NOMO-1 (cell line): Measurements from ENCODE around the gene GSTM4.

Experiments used
- DNase-seq, 2 experiments: peaks; one replicate each; lab custom pipeline; 2025; ENCODE audit not compliant: unreplicated experiment in 2 of 2; lab: John Stamatoyannopoulos, UW

Gene GSTM4

DNA sequence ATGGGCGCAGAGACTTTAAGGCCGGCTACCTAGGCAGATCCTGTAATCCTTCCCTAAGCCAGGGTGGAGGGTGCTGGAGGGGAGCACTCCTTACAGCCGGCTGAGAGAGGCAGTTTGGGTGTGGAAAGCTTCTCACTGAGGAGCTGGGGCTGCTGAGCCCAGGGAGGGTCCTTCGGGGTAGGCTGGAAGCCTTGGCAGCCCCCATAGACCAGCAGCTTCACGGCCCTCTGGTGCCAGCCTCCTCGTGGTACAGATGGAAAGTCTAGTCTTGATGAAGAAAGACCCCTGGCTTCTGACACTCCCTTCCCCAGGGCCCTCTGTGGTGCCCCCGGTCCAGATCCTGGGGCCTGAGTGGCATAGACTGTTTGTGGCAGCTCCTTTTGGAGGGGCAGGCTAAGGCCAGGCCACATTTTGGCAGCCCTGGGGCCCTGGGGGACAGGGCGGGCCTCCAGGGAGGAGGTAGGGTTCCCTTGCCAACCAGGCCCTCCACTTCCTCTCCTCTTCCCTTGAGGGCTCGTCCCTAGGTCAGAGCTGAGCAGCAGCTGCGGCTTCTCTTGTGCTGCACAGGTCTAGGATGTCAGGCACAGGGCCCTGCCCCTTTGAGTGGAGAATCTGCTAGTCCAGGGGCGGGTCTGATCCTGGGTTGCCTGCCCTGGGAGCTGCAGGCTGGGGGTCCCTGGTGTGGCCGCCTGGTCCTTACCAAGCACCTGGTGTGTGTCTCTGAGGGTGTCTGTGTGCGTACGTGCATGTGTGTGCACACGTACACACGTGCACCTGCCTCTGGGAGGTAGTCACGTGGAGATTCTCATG, 31.5 kb upstream of the GSTM4 start:
- peak; percentile 16 to 25 for DNase-seq

DNA sequence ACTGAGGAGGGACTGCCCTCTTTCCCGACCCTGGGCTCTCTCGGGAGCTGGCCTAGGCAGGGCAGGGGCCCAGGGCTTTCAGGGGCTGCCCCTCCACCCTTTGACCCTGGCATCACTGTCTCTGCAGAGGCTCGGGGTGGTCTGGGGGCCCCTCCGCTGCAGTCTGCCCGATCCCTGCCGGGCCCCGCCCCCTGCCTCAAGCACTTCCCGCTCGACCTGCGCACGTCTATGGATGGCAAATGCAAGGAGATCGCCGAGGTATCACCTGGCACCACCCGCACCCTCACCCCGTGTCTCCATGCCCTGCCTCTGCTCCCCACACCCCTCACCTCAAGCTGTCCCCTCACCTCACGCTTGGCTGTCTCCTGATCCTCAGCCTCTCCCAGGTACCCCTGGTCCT, 30.7 kb upstream of the GSTM4 start:
- no peak for DNase-seq

DNA sequence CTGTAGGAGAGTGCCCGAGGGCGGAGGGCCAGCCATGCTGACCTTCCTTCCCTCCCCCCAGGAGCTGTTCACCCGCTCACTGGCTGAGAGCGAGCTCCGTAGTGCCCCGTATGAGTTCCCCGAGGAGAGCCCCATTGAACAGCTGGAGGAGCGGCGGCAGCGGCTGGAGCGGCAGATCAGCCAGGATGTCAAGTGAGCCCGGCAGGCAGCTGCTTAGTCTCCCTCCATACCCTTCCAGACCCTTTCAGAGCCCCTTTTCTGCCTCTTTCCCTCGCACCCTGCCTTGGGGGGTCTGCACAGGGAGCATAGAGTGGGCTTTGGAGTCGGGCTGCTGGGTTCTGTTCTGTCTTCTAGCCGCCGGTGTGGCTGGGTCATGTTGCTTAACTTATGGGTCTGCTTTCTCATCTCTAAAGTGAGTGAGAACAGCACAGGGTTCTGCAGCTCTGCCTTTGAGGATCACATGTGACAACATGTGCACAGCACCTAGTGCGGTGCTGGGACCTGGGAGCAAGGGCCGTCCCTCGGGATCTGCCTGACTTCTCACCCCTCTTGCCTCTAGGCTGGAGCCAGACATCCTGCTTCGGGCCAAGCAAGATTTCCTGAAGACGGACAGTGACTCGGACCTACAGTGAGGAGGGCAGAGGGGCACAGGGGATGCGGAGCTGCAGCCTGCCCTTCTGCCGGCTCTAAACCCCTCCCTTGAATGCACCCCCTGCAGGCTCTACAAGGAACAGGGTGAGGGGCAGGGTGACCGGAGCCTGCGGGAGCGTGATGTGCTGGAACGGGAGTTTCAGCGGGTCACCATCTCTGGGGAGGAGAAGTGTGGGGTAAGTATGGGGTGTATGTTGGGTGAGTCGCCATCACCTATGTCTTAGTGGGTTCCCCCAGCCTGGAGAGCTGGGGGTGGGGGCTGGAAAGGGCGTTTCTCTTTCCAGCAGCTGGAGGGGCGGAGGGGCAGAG, 30.0 kb upstream of the GSTM4 start:
- no peak for DNase-seq

DNA sequence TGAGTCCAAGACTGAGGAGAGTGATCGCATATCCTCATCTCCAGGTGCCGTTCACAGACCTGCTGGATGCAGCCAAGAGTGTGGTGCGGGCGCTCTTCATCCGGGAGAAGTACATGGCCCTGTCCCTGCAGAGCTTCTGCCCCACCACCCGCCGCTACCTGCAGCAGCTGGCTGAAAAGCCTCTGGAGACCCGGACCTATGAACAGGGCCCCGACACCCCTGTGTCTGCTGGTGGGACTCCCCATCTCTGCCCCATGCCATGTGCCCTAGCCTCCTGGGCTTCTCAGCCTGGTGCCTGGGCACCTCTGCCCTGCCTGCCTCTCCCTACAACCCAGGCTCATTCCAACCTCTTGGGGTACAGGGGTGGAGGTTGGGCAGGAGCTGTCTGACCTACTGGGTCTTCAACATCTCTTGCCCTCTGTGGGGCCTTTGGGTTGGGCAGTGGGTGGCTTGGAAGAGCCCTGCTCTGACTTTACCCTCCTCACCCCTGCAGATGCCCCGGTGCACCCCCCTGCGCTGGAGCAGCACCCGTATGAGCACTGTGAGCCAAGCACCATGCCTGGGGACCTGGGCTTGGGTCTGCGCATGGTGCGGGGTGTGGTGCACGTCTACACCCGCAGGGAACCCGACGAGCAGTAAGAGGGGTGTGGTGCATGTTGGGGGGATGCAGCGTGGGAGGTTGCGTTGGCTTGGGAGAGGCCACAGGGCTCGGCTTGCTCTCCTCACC, 29.1 kb upstream of the GSTM4 start:
- DNase-seq: no peak

DNA sequence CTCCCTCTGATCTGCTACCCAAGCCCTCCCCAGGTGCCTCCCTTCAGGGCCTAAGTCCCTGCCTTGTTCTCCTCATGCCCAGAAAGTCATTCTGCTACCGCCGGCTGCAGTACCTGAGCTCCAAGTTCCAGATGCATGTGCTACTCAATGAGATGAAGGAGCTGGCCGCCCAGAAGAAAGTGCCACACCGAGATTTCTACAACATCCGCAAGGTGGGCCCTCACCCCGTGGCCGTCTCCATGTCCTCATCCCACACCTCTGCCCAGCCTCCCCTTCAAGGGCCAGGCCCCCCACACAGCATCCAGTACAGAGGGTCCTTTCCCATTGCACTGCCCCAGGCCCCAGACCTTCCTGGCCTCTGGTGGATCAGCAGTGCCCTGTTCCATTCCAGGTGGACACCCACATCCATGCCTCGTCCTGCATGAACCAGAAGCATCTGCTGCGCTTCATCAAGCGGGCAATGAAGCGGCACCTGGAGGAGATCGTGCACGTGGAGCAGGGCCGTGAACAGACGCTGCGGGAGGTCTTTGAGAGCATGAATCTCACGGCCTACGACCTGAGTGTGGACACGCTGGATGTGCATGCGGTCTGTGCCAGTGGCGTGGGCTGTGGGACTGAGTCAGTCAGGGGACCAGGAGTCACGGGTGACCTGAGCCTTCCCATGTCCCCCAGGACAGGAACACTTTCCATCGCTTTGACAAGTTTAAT, 28.1 kb upstream of the GSTM4 start:
- DNase-seq: no peak

DNA sequence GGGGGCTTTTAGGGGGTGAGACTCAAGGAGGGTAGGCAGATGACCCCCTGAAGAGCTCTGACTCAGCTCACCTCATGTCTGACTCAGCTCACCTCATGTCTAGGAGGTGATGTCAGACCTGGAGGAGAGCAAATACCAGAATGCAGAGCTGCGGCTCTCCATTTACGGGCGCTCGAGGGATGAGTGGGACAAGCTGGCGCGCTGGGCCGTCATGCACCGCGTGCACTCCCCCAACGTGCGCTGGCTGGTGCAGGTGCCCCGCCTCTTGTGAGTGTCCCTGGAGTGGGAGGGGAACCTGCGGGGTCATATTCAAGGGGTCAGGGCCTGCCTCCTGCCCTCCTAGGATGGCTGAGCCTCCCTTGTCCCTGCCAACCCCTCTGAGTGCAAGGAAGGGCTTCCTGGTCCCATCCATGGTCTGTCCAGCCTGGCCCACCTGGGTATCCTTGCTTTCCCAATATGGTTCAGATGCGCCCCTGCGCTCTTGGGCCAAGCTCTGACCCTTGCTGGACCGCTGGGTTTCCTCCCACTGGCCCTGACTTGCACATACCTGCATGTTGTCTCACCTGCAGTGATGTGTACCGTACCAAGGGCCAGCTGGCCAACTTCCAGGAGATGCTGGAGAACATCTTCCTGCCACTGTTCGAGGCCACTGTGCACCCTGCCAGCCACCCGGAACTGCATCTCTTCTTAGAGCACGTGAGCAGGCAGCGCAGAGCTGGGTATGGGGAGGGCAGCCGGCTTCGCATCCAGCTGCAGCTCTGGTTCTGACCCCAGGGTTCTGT, 27.2 kb upstream of the GSTM4 start:
- no peak for DNase-seq

DNA sequence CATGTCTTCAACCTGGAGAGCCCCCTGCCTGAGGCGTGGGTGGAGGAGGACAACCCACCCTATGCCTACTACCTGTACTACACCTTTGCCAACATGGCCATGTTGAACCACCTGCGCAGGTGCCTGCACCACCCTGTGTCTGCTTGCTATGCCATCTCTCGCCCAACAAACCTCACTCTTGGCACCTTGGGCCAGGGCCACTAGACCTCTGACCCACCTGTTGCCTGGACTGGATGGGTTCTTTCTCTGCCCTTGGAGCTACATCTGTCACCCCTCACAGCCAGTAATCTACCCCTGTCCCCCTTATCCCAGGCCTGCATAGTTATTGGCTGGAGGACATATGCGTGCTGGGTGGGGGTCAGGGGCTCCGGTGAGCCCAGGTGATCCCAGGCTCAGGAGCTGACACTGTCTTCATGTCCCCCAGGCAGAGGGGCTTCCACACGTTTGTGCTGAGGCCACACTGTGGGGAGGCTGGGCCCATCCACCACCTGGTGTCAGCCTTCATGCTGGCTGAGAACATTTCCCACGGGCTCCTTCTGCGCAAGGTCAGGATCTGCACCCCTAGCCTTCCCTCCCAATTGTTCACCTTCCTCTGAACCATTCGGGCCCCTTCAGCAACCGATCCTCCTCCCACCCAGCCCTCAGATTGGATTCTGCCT, 26.4 kb upstream of the GSTM4 start:
- no peak for DNase-seq

DNA sequence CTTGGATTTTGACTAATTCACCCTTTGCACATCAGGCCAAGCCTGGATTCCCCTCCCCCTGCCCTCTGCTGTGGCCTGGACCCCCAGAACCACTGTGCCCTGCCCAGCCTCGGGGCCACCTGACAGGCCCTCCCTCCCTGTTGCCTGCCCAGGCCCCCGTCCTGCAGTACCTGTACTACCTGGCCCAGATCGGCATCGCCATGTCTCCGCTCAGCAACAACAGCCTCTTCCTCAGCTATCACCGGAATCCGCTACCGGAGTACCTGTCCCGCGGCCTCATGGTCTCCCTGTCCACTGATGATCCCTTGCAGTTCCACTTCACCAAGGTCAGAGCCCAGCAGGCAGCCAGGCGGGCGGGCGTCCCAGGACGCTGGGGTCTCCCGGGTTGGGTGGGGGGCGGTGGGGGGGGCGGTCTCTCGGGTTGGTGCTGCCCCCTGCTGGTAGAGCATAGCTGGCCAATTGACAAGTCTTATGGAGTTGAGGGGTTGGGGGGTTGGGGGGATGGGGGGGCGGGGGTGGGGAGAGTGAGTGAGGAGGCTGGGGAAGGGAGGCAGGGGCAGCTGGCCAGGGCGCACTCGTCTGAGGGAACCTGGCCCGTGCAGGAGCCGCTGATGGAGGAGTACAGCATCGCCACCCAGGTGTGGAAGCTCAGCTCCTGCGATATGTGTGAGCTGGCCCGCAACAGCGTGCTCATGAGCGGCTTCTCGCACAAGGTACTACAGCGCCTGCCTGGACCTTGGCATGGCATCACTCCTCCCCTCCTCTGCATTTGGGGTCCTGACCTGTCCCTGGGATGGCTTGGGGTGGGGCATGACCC, 25.6 kb upstream of the GSTM4 start:
- no peak for DNase-seq

DNA sequence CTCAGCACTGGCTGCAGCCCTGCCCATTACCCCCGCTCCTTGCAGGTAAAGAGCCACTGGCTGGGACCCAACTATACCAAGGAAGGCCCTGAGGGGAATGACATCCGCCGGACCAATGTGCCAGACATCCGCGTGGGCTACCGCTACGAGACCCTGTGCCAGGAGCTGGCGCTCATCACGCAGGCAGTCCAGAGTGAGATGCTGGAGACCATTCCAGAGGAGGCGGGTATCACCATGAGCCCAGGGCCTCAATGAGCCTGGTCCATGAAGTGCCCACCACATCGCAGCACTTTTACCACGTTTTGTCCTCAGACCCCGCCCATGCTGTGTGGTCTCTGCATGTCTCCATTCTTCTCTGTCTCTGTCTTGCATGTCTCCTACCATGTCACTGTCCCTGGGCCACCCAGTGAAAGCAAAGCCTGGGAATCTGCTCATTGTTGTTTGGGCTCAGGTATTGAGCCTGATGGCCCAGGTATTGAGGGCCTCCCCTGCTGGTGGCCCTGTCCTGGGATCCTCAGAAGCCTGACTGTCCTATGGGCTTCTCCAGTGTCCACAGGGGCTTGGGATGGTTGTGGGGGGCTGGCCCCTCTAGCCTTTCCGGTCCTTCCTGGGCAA, 24.9 kb upstream of the GSTM4 start:
- no peak for DNase-seq

DNA sequence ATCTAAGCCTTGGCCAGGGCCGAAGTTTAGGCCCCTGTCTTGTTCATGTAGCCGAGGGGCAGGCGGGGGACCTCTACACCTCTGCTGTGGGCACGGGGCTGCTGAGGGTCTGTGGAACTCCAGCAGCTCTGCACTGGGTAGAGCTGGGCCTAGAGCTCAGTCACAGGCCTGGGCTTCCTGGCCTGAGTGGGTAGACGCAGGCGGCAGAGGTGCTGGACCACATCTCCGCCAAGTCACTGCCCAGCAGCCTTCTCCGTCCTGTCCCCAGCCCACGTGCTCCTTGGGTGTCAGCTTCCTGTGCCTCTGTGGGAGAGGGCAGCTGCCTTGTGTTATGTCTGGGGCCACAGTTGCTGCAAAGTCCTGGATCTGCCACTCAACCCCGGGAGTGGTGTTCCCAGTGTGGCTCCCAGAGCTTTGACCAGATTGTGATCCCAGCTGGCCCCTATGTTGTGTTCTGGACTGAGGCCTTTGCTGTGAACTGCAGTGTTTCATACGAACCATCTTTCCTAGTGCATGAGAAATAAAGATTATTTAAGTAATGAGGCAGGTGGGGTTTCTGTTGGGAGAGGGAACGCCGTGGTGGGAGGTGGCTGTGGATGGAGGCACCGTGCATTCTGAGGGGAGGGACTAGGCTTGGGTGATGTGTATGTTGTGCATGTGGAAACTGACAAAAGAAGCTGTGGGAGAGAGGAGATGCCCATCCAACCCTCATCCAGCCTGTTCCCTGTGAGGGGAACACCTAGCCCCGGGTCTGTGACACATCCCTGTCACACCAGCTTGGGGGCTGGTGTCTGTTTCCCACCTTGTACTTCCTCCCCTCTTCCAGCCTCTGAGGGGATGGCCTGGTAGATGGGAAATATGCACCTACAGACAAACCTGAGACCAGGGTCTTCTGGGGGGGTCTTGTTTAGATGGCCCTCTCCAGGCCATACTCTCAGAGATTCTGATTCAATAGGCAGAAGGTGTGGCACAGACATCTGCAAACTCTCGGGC, 24.1 kb upstream of the GSTM4 start:
- no peak for DNase-seq

DNA sequence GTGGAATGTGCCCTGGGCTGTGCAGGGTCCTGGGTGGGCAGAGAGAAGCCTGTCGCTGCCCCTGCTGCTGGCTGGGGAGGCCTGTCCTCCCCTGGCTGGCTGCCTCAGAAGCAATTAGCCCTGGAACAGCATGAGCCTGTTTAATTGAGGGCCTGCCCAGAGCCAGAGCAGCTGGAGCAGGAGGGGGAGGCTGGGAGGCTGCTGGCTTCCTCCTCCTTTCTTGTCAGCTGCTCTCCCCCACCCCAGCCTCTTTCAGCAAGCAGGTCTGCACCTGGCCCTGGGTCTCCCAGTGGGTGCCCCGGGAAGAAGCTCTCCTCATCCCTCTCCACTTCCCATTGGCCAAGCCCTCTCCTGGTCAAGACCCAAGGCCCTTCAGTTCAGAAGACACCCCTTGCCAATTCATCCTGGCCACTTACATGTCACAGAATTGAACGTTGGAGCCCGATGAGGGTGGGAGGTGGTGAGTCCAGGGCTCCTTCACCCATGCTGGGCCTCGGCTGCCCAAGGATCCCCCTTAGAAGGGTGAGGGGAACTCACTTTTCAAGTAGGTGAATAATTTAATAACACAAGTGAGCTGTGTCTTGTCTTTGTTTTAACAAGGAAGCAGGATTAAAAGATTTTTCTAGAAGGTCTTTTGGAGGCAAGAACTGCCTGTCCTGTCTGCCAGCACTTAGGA, 23.1 kb upstream of the GSTM4 start:
- no peak for DNase-seq

DNA sequence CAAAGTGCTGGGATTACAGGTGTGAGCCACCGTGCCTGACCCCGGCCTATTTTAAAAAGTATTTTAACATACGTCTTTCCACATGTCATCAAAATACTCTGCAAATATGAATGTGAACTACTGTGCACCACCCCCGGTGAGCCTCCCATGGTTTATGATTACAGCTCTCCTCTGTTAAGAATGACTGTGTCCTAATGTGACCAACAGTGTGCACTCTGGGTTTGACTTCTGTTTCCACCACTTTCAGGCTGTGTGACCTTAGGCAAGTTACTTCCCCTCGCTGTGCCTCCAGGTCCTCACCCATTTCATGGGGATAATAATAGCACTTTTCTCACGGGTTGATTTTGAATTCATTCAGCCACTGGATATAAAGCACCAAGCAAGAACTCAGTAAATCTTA, 21.6 kb upstream of the GSTM4 start:
- no peak for DNase-seq

DNA sequence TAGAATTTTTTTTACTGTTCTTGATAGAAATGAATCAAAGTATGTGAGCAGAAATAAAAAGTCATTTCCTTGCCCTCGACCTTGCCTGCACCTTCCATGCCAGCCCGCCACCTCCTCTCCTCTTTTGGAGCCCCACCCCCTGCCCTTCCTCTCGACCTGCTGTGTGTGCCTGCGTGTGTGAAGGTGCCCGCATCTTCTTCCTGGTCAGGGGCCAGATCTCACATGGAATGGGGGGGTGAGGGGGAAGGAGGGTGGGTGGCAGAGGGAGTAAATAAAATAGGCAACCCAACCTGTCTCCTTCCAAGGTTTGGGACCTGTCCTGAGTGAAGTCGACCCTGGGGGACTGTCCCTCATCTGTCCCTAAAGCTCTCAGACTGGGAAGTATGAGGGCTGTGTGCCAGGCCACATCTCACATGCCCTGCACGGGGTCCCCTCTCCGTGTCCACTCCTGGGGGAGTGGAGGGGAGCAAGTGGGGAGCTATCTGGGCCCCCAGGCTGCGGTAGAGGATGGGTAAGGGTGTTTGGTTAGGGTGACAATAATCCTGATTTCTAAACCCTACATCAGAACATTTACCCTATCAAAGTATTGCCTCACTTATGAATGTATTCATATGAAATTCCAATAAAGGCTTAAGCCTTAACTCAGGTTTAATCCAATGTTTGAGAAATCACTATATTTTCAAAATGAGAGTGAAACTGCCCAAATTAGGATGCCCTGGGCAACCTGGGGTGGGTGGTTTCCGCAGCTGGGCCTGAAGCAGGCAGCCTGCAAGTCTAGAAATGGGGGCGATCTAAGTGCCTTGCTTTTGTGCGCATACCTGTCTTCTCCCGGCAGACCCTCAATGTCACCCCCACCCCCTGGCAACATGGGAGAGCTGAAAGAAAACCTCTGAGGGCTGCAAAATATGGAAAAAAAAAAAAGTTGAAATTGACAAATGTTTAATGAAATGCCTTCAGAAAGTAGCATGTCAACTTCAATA, 20.8 kb upstream of the GSTM4 start:
- DNase-seq: no peak

DNA sequence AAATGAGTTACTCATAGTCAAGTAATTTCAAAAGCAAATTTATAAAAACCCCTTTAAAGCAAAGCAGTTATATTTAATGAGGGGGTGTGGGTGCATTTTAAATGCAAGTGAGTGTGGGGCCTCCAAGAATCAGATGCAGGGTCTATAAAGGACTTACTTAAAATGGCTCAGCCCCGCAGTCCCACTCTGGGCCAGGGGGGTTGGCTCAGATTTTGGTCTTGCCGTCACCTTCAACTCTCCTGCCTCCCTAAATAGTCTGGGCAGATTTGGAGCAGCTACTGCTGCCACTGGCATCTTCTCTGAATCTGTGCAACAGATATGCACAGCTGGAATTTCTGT, 20.1 kb upstream of the GSTM4 start:
- no peak for DNase-seq

DNA sequence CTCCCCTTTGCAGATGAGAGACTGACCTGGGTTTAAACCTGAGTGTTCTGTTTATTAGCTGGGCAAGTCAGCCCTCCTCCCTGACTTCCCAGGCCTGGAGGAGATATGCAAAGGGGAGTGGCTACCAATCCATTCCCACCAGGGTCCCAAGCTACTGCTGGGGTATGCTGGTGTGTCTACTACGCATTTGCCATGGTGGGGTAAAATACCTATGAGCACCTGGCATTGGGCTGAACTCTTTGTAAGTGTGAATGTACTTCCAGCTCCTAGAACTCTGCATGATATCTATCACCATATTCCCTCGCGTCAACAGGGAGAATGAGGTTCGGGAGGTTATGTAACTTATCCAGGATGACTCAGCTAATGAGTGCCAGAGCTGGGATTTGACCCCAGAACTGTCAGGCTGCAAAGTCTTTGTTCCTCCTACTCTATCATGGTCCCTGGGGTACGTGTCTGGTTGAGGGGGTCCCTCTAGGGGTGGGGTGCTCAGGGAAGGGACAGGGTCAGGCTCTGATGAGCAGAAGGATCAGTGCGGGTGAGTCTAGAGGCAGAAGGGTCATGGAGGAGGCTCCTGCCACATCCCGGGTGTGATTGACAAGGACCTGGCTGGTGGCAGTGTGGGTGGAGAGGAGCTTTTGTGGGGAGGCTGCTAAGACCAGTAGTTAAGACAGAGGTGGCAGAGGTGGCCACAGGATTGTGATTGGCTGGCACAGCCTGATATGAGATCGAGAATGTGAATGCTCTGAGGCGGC, 19.5 kb upstream of the GSTM4 start:
- DNase-seq: no peak
